ENCODE measurements around the gene CAPZA1. TPM values are rescaled to one million over a fixed set of nuclear protein-coding genes. Genes with fewer than 3 reads are reported as not detected.
A peak's percentile ranks its signal among the peaks of the same experiment; 100 is the strongest.

The CAPZA1 gene
- total RNA-seq, 1 experiment from 2014 or later, result 97.5 TPM

DNA sequence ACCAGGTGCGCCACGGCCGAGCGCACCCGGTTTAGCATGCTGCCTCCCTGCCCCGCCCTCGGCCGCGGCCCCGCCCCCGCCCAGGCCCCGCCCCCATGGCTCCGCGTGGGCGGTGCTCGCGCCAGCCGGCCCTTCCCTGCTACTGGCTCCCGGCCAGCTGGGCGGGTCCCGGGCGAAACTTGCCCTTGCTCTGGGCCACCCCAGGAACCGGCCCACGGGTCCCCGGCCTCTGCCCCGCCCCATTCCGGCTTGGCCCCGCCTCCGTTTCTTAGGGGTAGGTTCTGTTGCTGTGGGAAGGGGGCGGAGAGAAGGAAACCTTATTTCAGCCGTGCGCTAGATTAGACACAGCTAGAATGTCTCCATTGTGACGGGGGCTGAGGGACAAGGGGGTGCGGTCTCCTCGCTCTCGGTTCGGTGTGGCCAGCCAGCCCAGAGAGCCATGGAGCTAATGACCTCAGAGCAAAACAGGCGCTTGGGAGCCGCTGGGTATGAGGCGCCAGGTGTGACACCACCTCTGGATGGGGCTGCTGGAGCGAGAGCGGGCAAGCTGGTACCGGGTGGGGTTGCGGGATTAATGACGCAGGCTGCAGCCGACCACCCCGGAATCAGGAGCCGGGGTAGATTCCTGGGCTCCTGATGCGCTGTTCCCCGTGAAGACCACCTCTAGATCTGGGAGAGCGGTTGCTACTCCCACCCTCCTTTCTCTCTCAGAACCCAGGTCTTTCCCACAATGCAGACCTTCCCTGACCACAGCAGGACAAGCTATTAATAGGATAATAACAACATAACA lies 95.8 kb downstream of the CAPZA1 start, which contains the start of gene PPM1J:
PPM1J (minus strand) TSS at position 69 of the 790 bp plus-strand sequence; CDS start at position 38, 31 bp downstream.
- POLR2A ChIA-PET, result interaction anchor here (0.6 to 1.9 kb wide), 6 partner anchors 10 to 327 kb away, joined by 3 to 10 read pairs (median 4); partner anchors contain the start of genes CTTNBP2NL and MOV10
- H3K4me3 Mint-ChIP-seq, result peak within 1 kb of the TSS; percentile 81
- TF ChIP-seq FOXP1 (CRISPR knock-in tag; IDR thresholded peaks at IDR 0.05; ENCODE audit: borderline replicate concordance) (no peak), SP1 (CRISPR knock-in tag; conservative IDR thresholded peaks at IDR 0.05) (peak; percentile 73), PRRX2 (CRISPR knock-in tag; IDR thresholded peaks at IDR 0.05) (no peak), CREB1 (CRISPR knock-in tag; IDR thresholded peaks at IDR 0.05) (no peak), SMAD3 (CRISPR knock-in tag; IDR thresholded peaks at IDR 0.05; ENCODE audit: borderline replicate concordance) (no peak), ESRRA (CRISPR knock-in tag; IDR thresholded peaks at IDR 0.05; ENCODE audit: borderline replicate concordance) (no peak), ZBTB21 (CRISPR knock-in tag; IDR thresholded peaks at IDR 0.05; ENCODE audit: borderline replicate concordance) (no peak), HMGA2 (CRISPR knock-in tag; IDR thresholded peaks at IDR 0.05) (no peak)
- TF ChIP-seq, protein P1, sequence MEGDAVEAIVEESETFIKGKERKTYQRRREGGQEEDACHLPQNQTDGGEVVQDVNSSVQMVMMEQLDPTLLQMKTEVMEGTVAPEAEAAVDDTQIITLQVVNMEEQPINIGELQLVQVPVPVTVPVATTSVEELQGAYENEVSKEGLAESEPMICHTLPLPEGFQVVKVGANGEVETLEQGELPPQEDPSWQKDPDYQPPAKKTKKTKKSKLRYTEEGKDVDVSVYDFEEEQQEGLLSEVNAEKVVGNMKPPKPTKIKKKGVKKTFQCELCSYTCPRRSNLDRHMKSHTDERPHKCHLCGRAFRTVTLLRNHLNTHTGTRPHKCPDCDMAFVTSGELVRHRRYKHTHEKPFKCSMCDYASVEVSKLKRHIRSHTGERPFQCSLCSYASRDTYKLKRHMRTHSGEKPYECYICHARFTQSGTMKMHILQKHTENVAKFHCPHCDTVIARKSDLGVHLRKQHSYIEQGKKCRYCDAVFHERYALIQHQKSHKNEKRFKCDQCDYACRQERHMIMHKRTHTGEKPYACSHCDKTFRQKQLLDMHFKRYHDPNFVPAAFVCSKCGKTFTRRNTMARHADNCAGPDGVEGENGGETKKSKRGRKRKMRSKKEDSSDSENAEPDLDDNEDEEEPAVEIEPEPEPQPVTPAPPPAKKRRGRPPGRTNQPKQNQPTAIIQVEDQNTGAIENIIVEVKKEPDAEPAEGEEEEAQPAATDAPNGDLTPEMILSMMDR (IDR thresholded peaks at IDR 0.05), result no peak
- CTCF ChIA-PET, result interaction anchor here (0.5 to 12.5 kb wide), 45 partner anchors 7 to 1047 kb away, joined by 3 to 373 read pairs (median 5); partner anchors contain the start of genes CTTNBP2NL, LRIG2, MOV10 and ST7L
- no peaks in the 10 kb centered on the region for H3K9me3 Mint-ChIP-seq
- peaks cover 50% of the 10 kb centered on the region for H3K4me1 Mint-ChIP-seq
- H3K27ac Mint-ChIP-seq, result no peak within 1 kb of the TSS
- ATAC-seq (peak; percentile 85), DNase-seq (ENCODE audit: low spot score) (peak; percentile 100)
- no peaks in the 10 kb centered on the region for H3K36me3 Mint-ChIP-seq
- H3K27me3 Mint-ChIP-seq (ENCODE audit: low read depth), result peaks cover 43% of the 10 kb centered on the region

DNA sequence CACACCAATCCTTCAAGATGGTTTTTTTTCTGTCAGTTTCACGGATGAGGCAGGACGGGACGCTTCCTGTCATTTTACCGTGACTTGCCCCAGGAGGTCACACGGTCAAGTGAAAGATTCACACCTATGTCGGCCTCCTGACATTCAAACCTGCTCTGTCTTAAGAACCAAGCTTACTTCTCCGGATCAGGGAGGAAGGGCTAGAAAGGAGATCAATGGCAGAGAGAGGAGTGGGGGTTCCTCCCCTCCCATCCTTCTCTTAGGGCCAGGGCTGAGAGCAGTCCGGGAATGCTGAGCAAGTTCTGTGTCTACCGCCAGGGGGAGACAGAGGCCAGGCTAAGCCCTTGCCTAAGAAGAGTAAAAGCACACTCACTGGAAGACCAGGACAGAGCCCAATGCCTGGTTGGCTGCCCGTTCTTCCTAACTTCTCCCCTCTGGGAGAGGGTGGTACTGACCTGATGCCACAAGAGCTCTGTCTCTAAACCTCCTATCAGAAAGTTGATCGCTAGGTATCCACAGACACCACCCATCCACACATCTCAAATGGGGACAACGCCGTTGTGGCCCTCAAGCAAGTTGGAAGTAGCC lies 96.6 kb downstream of the CAPZA1 start:
- H3K36me3 Mint-ChIP-seq, result no peaks in the 10 kb centered on the region
- peaks cover 49% of the 10 kb centered on the region for H3K27me3 Mint-ChIP-seq (ENCODE audit: low read depth)
- peaks cover 44% of the 10 kb centered on the region for H3K4me1 Mint-ChIP-seq
- peak; percentile 94 for DNase-seq (ENCODE audit: low spot score)
- peak; percentile 62 for ATAC-seq
- no peak overlapping the region for H3K27ac Mint-ChIP-seq
- CTCF ChIA-PET, result interaction anchor here (0.5 to 12.5 kb wide), 50 partner anchors 8 to 1046 kb away, joined by 3 to 373 read pairs (median 5); partner anchors contain the start of genes LRIG2 and MOV10
- peak overlapping the region; percentile 81 for H3K4me3 Mint-ChIP-seq
- no peaks in the 10 kb centered on the region for H3K9me3 Mint-ChIP-seq
- TF ChIP-seq, protein P2, sequence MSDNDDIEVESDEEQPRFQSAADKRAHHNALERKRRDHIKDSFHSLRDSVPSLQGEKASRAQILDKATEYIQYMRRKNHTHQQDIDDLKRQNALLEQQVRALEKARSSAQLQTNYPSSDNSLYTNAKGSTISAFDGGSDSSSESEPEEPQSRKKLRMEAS (CRISPR knock-in tag; IDR thresholded peaks at IDR 0.05), result no peak
- 0 out of 2 replicates have a peak, but pooled peaks have one; percentile 37 for TF ChIP-seq ETV6 (CRISPR knock-in tag; IDR thresholded peaks at IDR 0.05)
- TF ChIP-seq, protein P1 (IDR thresholded peaks at IDR 0.05), result peak; percentile 98
- POLR2A ChIA-PET, result interaction anchor here (0.7 to 1.2 kb wide), 2 partner anchors 152 to 357 kb away, joined by 3 to 4 read pairs; partner anchors contain the start of gene LRIG2

DNA sequence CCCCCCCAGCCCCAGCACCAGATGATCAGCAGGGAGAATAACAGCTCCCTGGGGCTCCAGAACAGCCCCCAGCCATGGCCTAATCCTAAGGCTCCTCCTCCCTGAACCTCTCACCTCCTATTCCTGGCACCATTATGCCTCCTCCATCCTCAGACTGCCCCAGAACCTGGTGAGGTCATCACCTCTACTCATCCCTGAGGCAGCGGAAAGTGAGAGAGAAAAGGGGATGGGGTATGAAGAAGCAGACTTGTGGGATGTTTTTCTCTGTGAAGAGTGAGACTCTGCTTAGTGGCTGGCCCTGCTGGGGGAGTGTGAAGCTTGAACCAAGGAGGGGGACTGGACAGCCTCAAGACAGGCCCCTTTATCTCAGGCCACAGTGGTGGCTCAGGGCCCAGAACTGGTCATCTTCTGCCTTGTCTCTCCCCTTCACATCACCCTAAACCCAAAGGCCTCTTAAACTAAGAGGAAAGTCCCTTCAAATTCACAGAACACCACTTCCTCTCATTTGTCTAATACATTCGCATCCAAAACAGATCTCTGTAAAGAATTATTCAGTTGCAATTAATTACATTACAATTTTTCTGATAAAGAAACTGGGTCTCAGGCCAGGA lies 97.7 kb downstream of the CAPZA1 start:
- no peak for DNase-seq (ENCODE audit: low spot score)
- CTCF ChIA-PET, result interaction anchor here (0.5 to 12.5 kb wide), 18 partner anchors 12 to 355 kb away, joined by 3 to 373 read pairs (median 7); partner anchors contain the start of gene LRIG2
- no peaks in the 10 kb centered on the region for H3K9me3 Mint-ChIP-seq
- H3K4me1 Mint-ChIP-seq, result peaks cover 39% of the 10 kb centered on the region
- H3K27me3 Mint-ChIP-seq (ENCODE audit: low read depth), result peaks cover 58% of the 10 kb centered on the region
- H3K4me3 Mint-ChIP-seq, result no peak overlapping the region
- POLR2A ChIA-PET, result interaction anchor here (0.5 to 1.2 kb wide), 2 partner anchors 144 to 356 kb away, joined by 3 read pairs; partner anchors contain the start of gene LRIG2
- no peak for ATAC-seq
- no peak overlapping the region for H3K27ac Mint-ChIP-seq
- no peaks in the 10 kb centered on the region for H3K36me3 Mint-ChIP-seq
- TF ChIP-seq ZNF396 (CRISPR knock-in tag; IDR thresholded peaks at IDR 0.05; ENCODE audit: borderline replicate concordance), result no peak
- TF ChIP-seq NR3C1 (CRISPR knock-in tag; conservative IDR thresholded peaks at IDR 0.05; ENCODE audit: low read depth), result no peak
- TF ChIP-seq, protein P3, sequence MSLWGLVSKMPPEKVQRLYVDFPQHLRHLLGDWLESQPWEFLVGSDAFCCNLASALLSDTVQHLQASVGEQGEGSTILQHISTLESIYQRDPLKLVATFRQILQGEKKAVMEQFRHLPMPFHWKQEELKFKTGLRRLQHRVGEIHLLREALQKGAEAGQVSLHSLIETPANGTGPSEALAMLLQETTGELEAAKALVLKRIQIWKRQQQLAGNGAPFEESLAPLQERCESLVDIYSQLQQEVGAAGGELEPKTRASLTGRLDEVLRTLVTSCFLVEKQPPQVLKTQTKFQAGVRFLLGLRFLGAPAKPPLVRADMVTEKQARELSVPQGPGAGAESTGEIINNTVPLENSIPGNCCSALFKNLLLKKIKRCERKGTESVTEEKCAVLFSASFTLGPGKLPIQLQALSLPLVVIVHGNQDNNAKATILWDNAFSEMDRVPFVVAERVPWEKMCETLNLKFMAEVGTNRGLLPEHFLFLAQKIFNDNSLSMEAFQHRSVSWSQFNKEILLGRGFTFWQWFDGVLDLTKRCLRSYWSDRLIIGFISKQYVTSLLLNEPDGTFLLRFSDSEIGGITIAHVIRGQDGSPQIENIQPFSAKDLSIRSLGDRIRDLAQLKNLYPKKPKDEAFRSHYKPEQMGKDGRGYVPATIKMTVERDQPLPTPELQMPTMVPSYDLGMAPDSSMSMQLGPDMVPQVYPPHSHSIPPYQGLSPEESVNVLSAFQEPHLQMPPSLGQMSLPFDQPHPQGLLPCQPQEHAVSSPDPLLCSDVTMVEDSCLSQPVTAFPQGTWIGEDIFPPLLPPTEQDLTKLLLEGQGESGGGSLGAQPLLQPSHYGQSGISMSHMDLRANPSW (CRISPR knock-in tag; conservative IDR thresholded peaks at IDR 0.05; ENCODE audit: low read depth), result no peak
- TF ChIP-seq, protein P4, sequence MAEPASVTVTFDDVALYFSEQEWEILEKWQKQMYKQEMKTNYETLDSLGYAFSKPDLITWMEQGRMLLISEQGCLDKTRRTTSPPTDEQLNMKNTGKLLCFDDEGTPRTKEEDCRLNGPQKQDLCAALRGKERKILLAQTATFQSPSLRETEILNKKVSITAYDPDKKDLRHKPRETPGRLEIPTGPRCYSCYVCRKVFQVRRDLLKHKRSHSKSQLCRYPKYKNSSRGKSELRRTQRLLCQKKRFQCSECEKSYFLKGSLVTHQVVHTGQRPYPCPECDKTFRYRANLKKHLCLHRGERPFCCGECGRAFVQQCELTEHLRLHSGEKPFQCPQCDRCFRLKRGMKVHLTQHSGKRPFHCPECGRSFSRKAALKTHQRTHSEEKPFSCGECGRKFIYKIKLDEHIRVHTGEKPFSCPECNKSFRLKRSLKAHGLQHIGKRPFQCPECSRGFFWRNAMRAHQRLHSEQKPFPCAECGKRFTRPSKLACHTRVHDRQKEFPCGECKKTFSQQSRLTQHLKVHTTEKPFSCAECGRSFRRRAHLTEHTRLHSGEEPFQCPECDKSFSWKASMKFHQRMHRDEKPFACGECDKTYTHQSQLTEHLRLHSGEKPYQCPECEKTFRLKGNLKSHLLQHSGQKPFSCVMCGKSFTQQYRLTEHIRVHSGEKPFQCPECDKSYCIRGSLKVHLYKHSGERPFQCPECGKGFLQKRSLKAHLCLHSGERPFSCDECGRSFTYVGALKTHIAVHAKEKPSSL (CRISPR knock-in tag; conservative IDR thresholded peaks at IDR 0.05), result no peak
- no peak for TF ChIP-seq CREB1 (CRISPR knock-in tag; IDR thresholded peaks at IDR 0.05)
- no peak for TF ChIP-seq NFATC4 (CRISPR knock-in tag; IDR thresholded peaks at IDR 0.05)
- TF ChIP-seq SMAD4 (CRISPR knock-in tag; IDR thresholded peaks at IDR 0.05), result no peak
- no peak for TF ChIP-seq ZNF423 (CRISPR knock-in tag; IDR thresholded peaks at IDR 0.05)
- TF ChIP-seq ZNF121 (CRISPR knock-in tag; IDR thresholded peaks at IDR 0.05), result no peak
- TF ChIP-seq SOX15 (CRISPR knock-in tag; IDR thresholded peaks at IDR 0.05), result no peak
